HG03060 (cell line): Measurements from ENCODE around the gene AK1.
"Not testable (repeated sequence)": the region's sequence is repeated elsewhere in the genome, so short reads cannot be mapped to it uniquely, and the experiment has no call there.

Experiments used
- ATAC-seq: cut with Tn5 transposase; IDR thresholded peaks from one replicate; pipeline ENCODE4 v1.9.1; 2021; ENCODE audit warnings: low read depth, moderate number of reproducible peaks; ENCODE audit not compliant: unreplicated experiment

AK1 gene

DNA sequence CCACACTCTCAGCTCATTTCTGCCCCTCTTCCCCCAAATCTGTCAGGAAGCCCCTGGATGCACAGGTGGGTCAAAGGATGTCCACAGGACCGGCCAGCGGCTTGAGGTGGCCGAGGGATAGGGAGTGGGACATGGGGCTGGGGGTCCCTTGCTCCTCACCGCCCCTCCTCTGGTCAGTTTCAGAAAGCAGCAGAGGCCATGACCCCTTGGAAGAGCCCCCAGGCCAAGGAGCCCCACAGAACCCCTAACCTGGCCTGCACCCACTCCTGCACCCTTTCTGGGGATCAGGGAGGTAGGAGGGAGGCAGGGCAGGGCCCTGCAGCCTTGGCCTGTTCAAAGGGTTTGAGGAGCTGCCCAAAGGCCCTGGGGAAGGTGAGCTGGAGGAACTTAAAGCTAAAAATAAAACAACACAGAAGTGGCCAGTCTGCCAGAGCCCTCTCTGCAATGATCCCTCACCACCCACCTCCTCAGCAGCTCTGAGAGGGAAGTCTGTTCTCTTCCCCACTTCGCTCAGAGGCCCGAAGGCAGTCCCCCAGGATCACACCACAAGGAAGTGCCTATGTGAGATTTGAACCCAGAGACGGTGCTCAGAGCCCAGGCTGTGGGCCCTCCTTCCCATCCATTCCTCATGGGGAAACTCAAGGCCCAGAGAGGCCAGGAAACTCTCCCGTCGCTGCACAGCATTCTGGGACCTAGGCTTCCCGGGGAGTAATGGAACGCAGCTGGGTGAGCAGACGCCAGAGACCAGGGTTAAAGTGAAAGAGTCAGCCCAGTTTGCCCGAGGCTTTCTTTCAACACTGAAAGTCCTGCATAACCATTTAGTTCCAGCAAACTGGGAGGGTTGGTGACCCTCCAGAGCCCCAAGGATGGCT is 23.9 kb downstream of the AK1 start:
- ATAC-seq: no peak

GRCh38 chr9:127852829-127853228 is 24.6 kb downstream of the AK1 start:
- no peak for ATAC-seq

GRCh38 chr9:127850286-127850830 is 27.1 kb downstream of the AK1 start:
- no peak for ATAC-seq

GRCh38 chr9:127848756-127849504 is 28.5 kb downstream of the AK1 start:
- no peak for ATAC-seq

- no peak for ATAC-seq
Measured at GRCh38 chr9:127847833-127848755, 29.4 kb downstream of the AK1 start.

- ATAC-seq: no peak
Measured at GRCh38 chr9:127847178-127847510, 30.3 kb downstream of the AK1 start.

GRCh38 chr9:127846443-127847177 is 30.9 kb downstream of the AK1 start:
- ATAC-seq: no peak

- ATAC-seq: not testable (repeated sequence)
Measured at GRCh38 chr9:127845619-127846018, 31.9 kb downstream of the AK1 start.

DNA sequence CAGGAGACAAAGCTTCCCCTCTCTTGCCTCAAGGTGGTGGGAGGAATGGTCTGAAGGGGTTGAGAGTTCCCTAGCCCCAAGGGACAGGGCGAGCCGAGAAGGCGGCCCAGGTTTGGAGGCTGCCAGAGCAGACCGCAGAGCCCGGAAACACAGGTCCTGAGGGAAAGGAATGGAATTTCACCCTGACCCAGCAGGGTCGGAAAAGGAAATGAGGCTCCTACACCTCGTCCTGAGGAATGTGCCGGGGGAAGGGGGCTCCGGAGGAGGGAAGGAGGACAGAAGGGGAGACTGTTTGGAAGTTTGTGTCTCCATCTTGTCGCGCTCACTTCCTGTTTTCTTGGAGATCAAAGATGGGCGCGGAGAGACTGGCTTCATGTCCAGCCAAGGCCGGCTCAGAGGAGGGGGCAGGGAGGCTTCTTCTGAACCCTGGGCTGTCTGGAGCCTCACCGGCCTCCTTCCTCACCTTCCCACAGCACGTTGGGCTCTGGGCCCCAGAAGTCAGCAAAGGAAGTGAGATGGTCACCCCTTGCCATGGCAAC is 32.6 kb downstream of the AK1 start:
- ATAC-seq: no peak

DNA sequence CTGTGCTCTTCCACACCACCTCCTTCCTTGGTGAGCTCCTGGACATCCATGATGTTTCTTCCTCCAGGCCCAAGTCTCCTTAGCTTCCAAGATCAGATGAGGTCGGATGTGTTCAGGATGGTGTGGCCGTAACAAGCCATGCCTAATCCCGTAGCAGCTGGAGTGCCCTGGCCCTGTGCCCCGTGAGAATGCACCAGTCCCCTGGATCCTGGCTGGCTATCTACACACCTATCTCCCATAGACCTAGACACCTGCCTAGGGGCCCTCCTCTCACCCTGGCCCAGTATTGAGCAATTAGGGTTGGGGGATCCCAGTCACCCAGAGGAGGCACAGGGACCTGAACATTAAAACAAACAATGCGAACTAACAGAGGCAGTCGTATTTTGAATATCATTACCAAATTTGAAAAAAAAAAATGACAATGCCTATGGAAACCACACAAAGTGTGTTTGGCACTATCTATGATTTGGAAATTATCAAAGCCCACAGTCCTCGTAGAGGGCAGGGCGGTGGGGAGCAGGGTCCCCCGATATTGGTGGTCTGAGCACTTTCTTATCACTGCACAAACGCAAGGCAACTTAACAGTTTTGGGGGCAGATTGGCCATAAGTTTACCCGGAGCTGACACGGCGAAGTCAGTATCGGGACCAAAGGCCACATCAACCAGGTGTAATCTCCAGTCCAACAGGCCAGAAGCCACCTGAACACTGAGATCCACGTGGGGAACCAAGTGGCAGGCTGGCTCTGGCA is 36.2 kb downstream of the AK1 start:
- no peak for ATAC-seq

DNA sequence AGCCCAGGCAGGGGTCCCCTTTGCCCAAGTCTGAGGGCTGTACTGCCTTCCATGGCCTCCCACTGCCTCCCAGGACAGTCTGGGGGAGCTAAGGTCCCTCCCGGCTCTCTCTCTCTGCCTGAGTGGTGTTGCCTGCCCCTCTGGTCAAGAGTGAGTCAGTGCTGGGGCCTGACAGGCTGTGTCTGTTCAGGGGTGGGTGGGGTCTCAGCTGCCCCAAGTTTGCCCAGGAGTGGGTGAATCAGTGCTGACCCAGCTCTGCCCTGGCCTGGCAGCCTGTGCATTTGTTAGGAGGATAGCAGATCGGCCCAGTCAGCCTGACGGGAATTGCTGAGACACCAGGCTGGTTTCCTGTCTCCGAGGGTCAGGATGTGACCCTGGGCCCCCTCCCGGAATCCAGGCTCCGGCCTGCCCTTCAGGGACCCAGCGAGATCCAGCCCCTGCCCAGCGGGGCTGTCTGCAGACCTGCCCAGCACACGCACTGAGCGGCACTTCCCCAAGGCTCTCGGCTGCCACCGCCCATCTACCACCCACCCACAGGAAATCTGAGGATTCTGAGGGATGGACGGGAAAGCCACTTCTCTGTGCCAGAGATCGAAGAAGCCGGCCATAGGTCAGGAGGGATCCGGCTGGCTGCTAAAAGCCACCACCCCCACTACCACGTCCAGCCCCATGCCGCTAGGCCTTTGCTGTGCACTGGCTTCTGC is 38.9 kb downstream of the AK1 start:
- ATAC-seq: no peak

DNA sequence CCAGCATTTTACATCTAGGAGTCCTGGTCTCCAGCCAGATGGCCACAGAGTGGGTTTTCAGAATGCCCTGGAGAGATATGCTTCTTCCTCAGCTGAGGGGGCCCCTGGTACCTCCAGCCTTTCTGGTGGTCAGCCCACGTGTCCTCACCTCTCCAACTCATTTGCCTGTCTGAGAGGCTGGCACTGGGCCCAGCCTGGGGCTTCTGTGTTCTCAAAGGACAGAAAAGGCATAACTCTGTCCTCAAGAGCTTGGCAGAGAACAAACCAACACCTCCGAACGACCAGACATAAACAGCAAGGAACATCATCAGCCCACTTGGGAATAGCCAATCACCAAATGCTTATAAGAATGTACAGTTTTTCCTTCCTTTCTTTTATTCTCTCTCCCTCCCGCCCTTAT is 40.1 kb downstream of the AK1 start:
- no peak for ATAC-seq

DNA sequence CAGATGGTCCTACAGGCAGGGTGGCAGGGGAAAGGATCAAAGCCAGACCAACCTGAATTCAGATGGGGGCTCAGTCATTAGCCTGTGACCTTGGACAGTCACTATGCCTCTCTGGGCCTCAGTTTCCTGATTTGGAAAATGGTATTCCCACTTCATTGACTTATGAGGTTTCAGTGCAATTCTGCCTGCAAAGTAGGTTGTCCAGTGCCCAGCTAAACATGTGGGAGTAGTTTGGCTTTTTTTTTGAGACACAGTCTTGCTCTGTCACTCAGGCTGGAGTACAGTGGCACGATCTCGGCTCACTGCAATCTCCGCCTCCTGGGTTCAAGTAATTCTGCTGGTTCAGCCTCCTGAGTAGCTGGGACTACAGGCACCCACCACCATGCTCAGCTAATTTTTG is 40.9 kb downstream of the AK1 start:
- not testable (repeated sequence) for ATAC-seq

GRCh38 chr9:127835991-127836516 is 41.4 kb downstream of the AK1 start:
- ATAC-seq: no peak

- no peak for ATAC-seq
Measured at GRCh38 chr9:127833555-127833954, 43.9 kb downstream of the AK1 start.

- no peak for ATAC-seq
Measured at GRCh38 chr9:127832248-127832647, 45.2 kb downstream of the AK1 start.

GRCh38 chr9:127829205-127829906 is 48.1 kb downstream of the AK1 start:
- ATAC-seq: no peak
